Right hindlimb (tissue), 1 donor: ENCODE data around the gene SLC7A6.

Experiments used
- DNase-seq: peaks from one replicate; pipeline ENCODE4 v3.0.0-alpha.2; 2018

Gene SLC7A6

DNA sequence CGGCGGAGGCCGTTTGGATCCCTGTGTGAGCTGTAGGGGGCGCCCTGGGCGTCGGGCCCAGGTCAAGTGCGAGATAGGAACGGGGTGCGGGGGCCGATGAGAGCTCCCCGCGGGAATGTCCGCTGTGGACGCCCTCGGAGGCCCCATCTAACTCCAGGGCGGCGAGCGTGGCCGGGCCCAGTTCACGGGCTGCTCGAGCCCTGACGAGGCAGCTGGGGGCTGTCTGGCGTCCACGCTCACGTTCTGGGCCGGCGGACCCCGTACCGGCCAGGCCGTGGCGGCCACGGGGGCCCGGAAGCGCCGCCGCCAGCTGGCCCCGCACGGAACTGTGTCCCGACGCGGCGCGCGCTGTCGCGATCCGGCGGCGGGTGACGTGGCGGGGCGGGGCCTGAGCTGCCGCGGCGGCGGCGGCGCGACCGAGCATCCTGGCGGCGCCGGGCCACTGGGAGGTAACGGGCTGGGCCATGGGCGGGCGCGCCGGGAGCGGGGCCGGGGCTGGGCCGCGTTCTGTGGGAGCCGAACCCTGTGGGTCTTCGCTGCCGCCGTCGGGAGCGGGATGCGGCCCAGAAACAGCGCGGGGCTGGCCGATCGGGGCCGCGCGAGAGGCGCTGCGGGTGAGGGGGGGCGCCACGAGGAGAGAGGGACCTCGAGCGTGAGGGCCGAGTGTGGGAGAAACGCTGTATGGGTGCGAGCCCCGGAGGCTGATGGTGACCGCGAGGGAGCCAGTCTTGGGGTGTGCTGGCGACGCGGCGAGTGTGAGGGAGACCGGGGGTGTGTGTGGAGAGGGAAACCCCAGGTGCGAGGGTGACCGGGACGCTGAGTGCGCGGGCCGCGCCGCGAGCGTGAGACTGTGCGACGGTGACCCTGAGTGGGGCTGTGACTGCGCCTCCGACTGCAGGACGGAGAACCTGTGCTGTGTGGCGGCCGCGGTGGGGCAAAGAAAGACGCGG is at the start of gene SLC7A6:
Gene SLC7A6, plus strand, starts transcription at position 399 of the 950 bp plus-strand sequence. CDS start 10,201 bp downstream, outside the sequence.
- peak; percentile 77 for DNase-seq

DNA sequence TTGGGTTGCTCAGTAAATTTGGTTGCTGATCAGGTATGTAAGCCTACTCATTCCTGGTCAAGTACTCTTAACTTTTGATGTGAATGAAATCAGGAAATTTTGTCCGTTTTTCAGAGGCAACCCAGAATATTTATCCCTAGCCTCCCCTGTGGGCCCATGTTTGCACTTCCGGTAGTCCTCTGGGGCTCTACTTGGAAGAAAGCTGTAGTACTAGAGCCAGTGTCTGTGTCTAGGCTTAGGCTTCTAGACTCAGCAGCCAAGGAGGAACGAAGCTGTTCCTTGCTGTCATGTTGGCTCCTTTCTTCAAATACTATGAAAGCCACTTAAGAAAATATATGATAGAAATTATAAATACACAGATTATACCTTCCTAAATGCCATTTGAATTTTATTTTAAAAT is 49.6 kb upstream of the SLC7A6 start:
- no peak for DNase-seq

GRCh38 chr16:68215302-68215701 is 49.0 kb upstream of the SLC7A6 start:
- DNase-seq = no peak

- DNase-seq = no peak
Observed at GRCh38 chr16:68216240-68216639, 48.1 kb upstream of the SLC7A6 start.

GRCh38 chr16:68217506-68217905 is 46.8 kb upstream of the SLC7A6 start:
- no peak for DNase-seq

- DNase-seq = no peak
Observed at GRCh38 chr16:68219725-68220351, 44.5 kb upstream of the SLC7A6 start.

DNA sequence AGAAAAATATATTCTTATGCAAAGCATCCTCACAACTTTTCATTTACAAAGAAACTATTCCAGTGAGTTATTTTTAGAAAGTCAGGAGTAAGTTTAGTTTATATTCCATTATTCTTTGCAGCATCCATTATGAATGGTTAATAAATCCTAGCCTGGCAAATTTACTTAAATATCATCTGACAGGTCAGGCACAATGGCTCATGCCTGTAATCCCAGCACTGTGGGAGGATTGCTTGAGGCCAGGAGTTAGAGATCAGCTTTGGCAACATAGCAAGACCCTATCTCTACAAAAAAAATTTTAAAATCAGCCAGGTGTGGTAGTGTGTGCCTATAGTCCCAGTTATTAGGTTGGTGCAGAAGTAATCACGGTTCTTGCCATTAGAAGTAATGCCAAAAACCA is 41.3 kb upstream of the SLC7A6 start:
- no peak for DNase-seq

DNA sequence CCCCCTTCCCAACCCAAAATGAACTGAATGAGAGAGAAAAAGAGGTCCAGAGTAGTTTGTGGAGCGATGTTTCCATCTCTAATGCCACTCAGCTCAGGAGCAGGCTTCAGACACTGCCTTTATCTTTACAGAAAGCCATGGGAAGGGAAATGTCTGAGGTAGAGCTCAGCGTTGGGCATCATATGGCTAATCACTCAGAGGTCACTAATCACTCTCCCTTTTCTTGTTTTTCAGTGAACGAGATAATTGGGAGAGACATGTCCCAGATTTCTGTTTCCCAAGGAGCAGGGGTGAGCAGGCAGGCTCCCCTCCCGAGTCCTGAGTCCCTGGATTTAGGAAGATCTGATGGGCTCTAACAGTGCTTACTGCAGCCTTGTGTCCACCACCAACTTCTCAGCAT is 38.2 kb upstream of the SLC7A6 start:
- DNase-seq = no peak

GRCh38 chr16:68227183-68227793 is 37.0 kb upstream of the SLC7A6 start:
- no peak for DNase-seq

DNA sequence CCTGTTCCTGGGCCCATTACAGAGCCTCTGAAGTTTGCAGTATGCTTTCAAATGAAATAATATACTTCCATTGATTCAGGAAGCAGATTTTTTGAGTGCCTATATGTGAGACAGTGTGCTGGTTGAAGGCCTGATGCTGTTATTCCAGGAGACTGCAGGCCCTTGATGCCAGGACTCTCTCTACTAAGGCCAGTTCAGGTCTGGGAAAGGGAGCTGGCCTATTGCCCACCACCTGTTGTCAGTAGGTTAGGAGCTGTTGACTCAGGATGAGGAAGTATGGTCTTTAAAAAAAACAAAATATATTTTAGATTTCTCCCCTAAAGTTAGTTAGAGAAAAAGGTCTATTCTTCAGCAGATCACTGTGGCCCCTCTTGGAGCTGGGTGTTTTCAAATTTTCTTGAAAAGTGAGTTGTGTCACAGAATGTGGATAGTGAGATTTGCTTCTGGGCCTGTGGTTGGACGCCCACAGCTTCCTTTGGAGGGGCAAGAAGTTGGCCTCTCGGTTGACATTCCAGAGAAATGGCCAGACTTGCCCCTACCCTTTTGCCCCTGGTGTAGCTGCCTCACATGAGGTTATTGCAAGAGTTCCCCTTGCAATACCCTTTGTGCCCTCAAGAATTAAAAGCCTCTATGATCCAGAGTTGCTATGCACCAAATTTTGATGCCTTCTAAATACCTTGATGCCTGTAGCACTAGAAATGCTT is 36.3 kb upstream of the SLC7A6 start:
- DNase-seq = no peak

DNA sequence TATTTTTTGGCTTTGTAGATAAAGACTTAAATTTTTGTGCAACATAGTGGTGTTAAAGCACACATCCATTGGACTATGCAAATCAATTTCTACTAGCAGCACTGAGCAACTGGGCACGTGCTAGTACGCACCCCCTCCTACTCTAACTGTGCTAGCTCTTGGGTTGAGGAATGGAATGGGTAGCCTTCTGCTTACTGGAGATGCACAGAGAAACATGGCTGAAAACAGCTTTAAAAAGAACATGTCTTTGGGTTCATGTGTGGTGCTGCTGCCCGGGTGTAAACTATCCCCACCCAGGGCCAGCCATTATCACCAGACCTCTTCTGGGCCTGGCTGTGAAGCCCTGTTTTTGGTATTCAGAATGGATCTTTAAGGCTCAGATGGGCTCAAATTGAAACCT is 35.7 kb upstream of the SLC7A6 start:
- DNase-seq = no peak

GRCh38 chr16:68229431-68230175 is 34.7 kb upstream of the SLC7A6 start:
- DNase-seq = peak; percentile 63

GRCh38 chr16:68230176-68230571 is 34.2 kb upstream of the SLC7A6 start:
- no peak for DNase-seq

- DNase-seq = no peak
Observed at GRCh38 chr16:68230956-68231355, 33.4 kb upstream of the SLC7A6 start.

GRCh38 chr16:68231384-68232136 is 32.8 kb upstream of the SLC7A6 start:
- DNase-seq = no peak

DNA sequence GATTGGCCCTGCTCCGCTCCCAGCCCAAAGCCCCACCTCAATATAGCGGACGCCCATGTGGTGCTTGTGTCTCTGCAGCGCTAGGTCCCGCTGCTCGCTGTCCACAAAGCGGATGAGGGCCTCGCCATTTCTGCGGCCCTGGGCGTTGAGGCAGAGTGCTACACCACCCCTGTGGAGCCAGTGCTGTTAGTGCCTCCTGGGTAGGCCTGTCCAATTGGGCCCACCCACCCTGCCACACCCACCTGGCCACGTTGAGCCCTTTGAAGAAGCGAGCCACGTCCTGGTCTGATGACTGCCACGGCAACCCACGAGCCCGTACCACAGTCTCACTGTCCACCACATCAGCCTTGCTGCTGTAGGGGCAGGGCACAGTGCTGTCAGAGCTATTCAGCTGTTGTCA is 32.0 kb upstream of the SLC7A6 start:
- no peak for DNase-seq

GRCh38 chr16:68233085-68233834 is 31.1 kb upstream of the SLC7A6 start:
- no peak for DNase-seq

DNA sequence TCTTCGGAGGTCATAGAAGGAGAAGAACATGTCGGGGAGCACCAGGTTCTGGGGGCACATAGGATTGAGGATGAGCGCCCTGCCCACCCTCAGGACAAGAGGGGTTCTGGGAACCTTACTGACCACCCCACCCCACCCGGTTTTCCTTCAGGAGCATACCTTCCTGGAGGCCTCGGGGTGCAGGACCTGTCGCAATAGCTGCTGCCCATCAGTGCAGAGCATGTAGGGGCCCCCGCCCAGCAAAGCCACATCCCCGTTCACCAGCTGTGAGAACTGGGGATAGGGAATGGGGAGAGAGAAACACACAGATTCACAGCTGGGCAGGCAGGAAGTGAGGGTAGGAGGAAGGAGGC is 30.5 kb upstream of the SLC7A6 start:
- no peak for DNase-seq

GRCh38 chr16:68234188-68235107 is 29.9 kb upstream of the SLC7A6 start:
- no peak for DNase-seq
